ENCODE measurements around the gene SPIC.
"Not testable (repeated sequence)": the region's sequence is repeated elsewhere in the genome, so short reads cannot be mapped to it uniquely, and the experiment has no call there.

Gene SPIC

GRCh38 chr12:101474711-101475386 lies at the start of gene SPIC:
Gene SPIC (plus strand): TSS chr12:101475336. CDS start chr12:101476905, 1,569 bp downstream.
- Mint-ChIP-seq H3K9me3 (no peaks in the 10 kb centered on the region), H3K4me3 (no peak within 1 kb of the TSS), H3K36me3 (ENCODE audit: low read depth) (no peaks in the 10 kb centered on the region), H3K27ac (no peak within 1 kb of the TSS), H3K27me3 (ENCODE audit: low read depth) (peaks cover 8% of the 10 kb centered on the region), H3K4me1 (ENCODE audit: low read depth) (no peaks in the 10 kb centered on the region)

DNA sequence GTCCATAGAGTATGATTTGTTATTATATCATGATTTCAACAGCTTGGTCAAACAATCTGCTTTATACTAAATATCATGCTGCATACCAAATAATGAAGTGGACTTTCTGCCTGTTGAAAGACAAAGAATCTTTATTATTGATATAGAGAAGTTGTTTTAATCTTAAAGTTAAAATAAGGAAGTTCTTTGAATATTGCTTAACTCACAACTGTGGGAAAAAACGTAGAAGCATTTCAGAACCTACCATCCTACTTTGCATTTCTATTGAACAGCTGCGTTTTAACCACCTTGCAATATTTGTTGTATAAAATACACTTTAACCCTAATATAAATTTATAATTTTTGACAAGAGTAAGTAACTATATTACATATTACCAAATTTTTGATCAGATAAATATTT lies 44.7 kb upstream of the SPIC start:
- H3K4me1 Mint-ChIP-seq (ENCODE audit: low read depth) = no peaks in the 10 kb centered on the region
- no peaks in the 10 kb centered on the region for H3K9me3 Mint-ChIP-seq
- H3K27me3 Mint-ChIP-seq (ENCODE audit: low read depth) = peaks cover 4% of the 10 kb centered on the region
- no peak overlapping the region for H3K4me3 Mint-ChIP-seq
- no peaks in the 10 kb centered on the region for H3K36me3 Mint-ChIP-seq (ENCODE audit: low read depth)
- no peak overlapping the region for H3K27ac Mint-ChIP-seq

- H3K4me1 Mint-ChIP-seq (ENCODE audit: low read depth) = no peaks in the 10 kb centered on the region
Measured at GRCh38 chr12:101436136-101436535, 39.0 kb upstream of the SPIC start.

DNA sequence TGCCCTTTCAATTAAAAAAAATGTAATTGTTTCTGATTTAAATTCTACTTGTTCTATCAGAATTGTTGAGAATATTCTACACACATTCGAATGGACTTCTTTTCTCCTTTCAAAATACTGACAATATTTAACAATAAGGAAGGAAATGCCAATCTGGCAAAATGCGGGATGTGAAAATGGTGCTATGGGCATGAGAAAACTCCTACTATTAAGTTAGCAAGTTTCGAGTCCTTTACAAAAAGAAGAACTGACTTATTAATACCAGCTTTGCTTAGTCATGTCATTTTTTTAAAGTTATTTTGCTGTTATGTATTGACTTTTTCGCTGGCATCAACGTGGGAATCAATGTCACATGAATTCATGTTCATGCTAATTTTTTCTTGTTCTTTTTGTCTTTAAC lies 35.9 kb upstream of the SPIC start:
- no peak overlapping the region for H3K27ac Mint-ChIP-seq
- no peaks in the 10 kb centered on the region for H3K36me3 Mint-ChIP-seq (ENCODE audit: low read depth)
- no peak overlapping the region for H3K4me3 Mint-ChIP-seq
- H3K9me3 Mint-ChIP-seq = no peaks in the 10 kb centered on the region
- H3K4me1 Mint-ChIP-seq (ENCODE audit: low read depth) = no peaks in the 10 kb centered on the region
- peaks cover 3% of the 10 kb centered on the region for H3K27me3 Mint-ChIP-seq (ENCODE audit: low read depth)

More at GRCh38 chr12:101436136-101436535, 39.0 kb upstream of the SPIC start:
- Mint-ChIP-seq H3K27me3 (ENCODE audit: low read depth) (peaks cover 3% of the 10 kb centered on the region), H3K27ac (no peak overlapping the region), H3K4me3 (no peak overlapping the region), H3K9me3 (no peaks in the 10 kb centered on the region), H3K36me3 (ENCODE audit: low read depth) (no peaks in the 10 kb centered on the region)

DNA sequence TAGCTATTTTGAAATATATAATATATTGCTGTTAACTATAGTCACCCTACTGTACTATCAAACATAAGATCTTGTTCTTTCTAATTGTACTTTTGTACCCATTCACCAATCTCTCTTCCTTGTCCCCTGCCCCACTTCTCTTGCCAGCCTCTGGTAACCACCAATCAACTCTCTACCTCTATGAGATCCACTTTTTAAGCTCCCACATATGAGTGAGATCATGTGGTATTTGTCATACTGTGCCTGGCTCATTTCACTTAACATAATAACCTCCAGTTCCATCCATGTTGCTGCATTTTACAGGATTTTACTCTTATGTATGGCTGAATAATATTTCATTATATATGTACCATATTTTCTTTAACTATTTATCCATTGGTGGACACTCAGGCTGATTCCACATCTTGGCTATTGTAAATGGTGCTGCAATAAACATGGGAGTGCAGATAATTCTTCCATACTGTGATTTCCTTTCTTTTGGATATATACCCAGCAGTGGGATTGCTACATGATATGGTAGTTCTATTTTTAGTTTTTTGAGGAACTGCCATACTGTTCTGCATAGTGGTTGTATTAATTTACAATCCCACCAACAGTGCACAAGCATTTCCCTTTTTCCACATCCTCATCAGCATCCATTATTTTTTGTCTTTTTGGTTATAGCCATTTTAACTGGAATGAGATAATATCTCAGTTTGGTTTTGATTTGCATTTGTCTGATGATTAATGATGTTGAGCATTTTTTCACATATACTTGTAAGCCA lies 33.5 kb upstream of the SPIC start:
- H3K36me3 Mint-ChIP-seq (ENCODE audit: low read depth) = no peaks in the 10 kb centered on the region
- H3K27me3 Mint-ChIP-seq (ENCODE audit: low read depth) = peaks cover 3% of the 10 kb centered on the region
- H3K4me1 Mint-ChIP-seq (ENCODE audit: low read depth) = no peaks in the 10 kb centered on the region
- no peaks in the 10 kb centered on the region for H3K9me3 Mint-ChIP-seq
- H3K27ac Mint-ChIP-seq = no peak overlapping the region
- H3K4me3 Mint-ChIP-seq = no peak overlapping the region

- H3K36me3 Mint-ChIP-seq (ENCODE audit: low read depth) = no peaks in the 10 kb centered on the region
- H3K4me3 Mint-ChIP-seq = no peak overlapping the region
- peaks cover 8% of the 10 kb centered on the region for H3K4me1 Mint-ChIP-seq (ENCODE audit: low read depth)
- no peaks in the 10 kb centered on the region for H3K27me3 Mint-ChIP-seq (ENCODE audit: low read depth)
- H3K27ac Mint-ChIP-seq = no peak overlapping the region
- peaks cover 6% of the 10 kb centered on the region for H3K9me3 Mint-ChIP-seq
Measured at GRCh38 chr12:101455685-101456084, 19.5 kb upstream of the SPIC start.

DNA sequence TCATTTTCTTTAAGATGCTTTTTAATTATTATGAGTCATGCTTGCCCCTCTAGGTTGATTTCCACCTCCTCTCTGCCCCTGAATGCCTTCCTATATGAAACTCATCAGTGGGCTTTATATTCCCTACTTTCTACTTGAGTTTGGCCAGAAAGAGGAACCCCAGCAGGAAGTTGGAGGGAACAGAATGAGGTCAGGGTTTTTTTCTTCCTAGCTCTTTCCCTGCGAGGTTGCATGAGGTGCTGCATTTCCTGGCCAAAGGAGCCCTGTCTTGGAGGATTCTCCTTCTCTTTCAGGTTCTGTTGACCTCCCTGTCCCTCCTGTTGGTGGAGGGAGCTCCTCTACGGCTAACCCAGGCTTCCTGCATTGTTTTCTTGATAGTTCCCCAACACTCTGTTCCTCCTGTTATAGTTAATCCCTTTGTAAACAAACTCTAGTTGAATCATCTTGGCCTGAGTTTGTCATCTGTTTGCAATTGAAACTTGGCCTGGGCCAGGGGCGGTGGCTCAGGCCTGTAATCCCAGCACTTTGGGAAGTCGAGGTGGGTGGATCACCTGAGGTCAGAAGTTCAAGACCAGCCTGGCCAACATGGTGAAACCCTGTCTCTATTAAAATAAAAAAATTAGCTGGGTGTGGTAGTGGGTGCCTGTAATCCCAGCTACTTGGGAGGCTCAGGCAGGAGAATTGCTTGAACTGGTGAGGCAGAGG lies 15.3 kb upstream of the SPIC start:
- H3K36me3 Mint-ChIP-seq (ENCODE audit: low read depth) = no peaks in the 10 kb centered on the region
- no peaks in the 10 kb centered on the region for H3K27me3 Mint-ChIP-seq (ENCODE audit: low read depth)
- no peak overlapping the region for H3K4me3 Mint-ChIP-seq
- H3K27ac Mint-ChIP-seq = no peak overlapping the region
- peaks cover 6% of the 10 kb centered on the region for H3K9me3 Mint-ChIP-seq
- peaks cover 8% of the 10 kb centered on the region for H3K4me1 Mint-ChIP-seq (ENCODE audit: low read depth)

- no peaks in the 10 kb centered on the region for H3K9me3 Mint-ChIP-seq
- peaks cover 9% of the 10 kb centered on the region for H3K4me1 Mint-ChIP-seq (ENCODE audit: low read depth)
- H3K27ac Mint-ChIP-seq = no peak overlapping the region
- H3K27me3 Mint-ChIP-seq (ENCODE audit: low read depth) = no peaks in the 10 kb centered on the region
- no peaks in the 10 kb centered on the region for H3K36me3 Mint-ChIP-seq (ENCODE audit: low read depth)
- no peak overlapping the region for H3K4me3 Mint-ChIP-seq
Measured at GRCh38 chr12:101468948-101469347, 6.2 kb upstream of the SPIC start.

GRCh38 chr12:101470939-101471338 lies 4.2 kb upstream of the SPIC start:
- Mint-ChIP-seq H3K27me3 (ENCODE audit: low read depth) (peaks cover 8% of the 10 kb centered on the region), H3K4me3 (no peak overlapping the region), H3K9me3 (no peaks in the 10 kb centered on the region), H3K36me3 (ENCODE audit: low read depth) (no peaks in the 10 kb centered on the region), H3K4me1 (ENCODE audit: low read depth) (peaks cover 2% of the 10 kb centered on the region), H3K27ac (no peak overlapping the region)

DNA sequence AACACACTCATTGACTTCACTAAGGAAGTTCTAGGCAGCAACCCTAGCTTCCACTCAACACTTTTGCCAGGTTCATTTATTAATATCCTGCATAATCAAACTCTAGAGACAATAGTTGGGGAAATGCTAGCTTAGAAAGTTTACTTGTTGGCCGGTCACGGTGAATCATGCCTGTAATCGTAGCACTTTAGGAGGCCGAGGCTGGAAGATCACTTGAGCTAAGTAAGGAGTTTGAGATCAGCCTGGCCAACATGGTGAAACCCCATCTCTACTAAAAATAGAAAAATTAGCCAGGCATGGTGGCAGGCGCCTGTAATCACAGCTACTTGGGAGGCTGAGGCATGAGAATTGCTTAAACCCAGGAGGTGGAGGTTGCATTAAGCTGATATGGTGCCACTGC lies 3.3 kb upstream of the SPIC start:
- H3K4me3 Mint-ChIP-seq; H3K27me3 Mint-ChIP-seq (ENCODE audit: low read depth); H3K27ac Mint-ChIP-seq; H3K36me3 Mint-ChIP-seq (ENCODE audit: low read depth); H3K4me1 Mint-ChIP-seq (ENCODE audit: low read depth); H3K9me3 Mint-ChIP-seq: not testable (repeated sequence)

DNA sequence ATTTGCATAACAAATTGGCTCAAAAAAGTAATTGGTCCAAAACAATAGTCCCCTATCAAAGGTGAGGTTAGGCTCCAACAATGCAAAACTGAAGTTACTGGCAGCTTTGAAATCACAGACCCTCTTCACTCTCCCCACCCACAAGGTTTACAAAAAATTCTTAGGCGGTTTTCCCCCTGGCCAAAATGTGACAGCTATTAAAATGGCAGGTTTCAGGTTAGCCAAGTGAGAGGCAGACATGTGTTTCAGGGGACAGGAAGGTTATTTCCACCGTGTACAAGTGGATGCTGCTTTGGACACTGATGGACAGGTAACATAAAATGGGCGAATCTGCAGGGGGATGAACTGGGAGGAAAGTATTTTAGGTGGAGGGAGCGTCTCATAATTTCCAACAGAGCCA lies 888 bp upstream of the SPIC start:
- Mint-ChIP-seq H3K27me3 (ENCODE audit: low read depth) (peaks cover 8% of the 10 kb centered on the region), H3K27ac (no peak overlapping the region), H3K4me3 (no peak overlapping the region), H3K4me1 (ENCODE audit: low read depth) (no peaks in the 10 kb centered on the region), H3K36me3 (ENCODE audit: low read depth) (no peaks in the 10 kb centered on the region), H3K9me3 (no peaks in the 10 kb centered on the region)

- no peaks in the 10 kb centered on the region for H3K9me3 Mint-ChIP-seq
- H3K36me3 Mint-ChIP-seq (ENCODE audit: low read depth) = no peaks in the 10 kb centered on the region
- no peaks in the 10 kb centered on the region for H3K4me1 Mint-ChIP-seq (ENCODE audit: low read depth)
- no peak overlapping the region for H3K27ac Mint-ChIP-seq
- H3K27me3 Mint-ChIP-seq (ENCODE audit: low read depth) = peaks cover 8% of the 10 kb centered on the region
- H3K4me3 Mint-ChIP-seq = no peak overlapping the region
Measured at GRCh38 chr12:101475751-101476305, 692 bp downstream of the SPIC start.

GRCh38 chr12:101480849-101481248 lies 5.7 kb downstream of the SPIC start:
- H3K27me3 Mint-ChIP-seq (ENCODE audit: low read depth) = no peaks in the 10 kb centered on the region
- no peaks in the 10 kb centered on the region for H3K4me1 Mint-ChIP-seq (ENCODE audit: low read depth)
- no peaks in the 10 kb centered on the region for H3K36me3 Mint-ChIP-seq (ENCODE audit: low read depth)
- no peaks in the 10 kb centered on the region for H3K9me3 Mint-ChIP-seq
- no peak overlapping the region for H3K4me3 Mint-ChIP-seq
- H3K27ac Mint-ChIP-seq = no peak overlapping the region

DNA sequence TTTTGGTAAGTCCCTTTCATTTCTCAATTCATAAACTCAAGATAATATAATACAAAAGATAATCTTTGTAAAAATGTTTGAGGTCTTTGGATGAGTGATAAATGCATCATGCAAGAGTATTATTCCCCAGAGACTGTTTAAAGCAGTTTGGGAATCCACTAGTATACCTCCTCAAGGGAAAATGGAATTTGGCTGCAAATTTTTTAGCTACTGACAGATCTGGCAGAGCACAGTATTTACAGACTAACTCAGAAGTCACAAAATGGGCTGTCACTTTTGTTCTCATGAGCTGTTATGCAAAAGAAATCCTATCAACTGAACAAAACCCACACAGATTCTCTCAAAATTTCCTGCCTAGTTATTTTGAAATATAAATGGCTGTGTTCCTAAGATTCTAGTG lies 9.9 kb downstream of the SPIC start:
- no peaks in the 10 kb centered on the region for H3K36me3 Mint-ChIP-seq (ENCODE audit: low read depth)
- H3K27me3 Mint-ChIP-seq (ENCODE audit: low read depth) = no peaks in the 10 kb centered on the region
- H3K4me1 Mint-ChIP-seq (ENCODE audit: low read depth) = no peaks in the 10 kb centered on the region

DNA sequence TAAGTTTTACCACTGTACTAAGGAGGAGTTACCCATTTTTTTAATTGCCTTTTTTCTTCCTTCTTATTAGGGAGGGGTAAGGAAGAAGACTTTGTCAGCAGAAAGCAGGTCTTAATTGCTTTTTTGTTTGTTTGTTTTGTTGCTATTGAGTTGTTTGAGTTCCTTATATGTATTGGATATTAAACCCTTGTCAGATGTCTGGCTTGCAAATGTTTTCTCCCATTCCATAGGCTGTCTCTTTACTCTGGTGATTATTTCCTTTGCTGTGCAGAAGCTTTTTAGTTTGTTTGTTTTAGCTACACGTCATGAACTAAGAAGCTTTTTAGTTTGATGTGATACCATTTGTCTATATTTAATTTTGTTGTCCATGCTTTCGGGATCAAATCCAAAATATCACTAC lies 13.3 kb downstream of the SPIC start:
- Mint-ChIP-seq H3K27ac (no peak overlapping the region), H3K9me3 (no peaks in the 10 kb centered on the region), H3K36me3 (ENCODE audit: low read depth) (no peaks in the 10 kb centered on the region), H3K4me3 (no peak overlapping the region), H3K27me3 (ENCODE audit: low read depth) (no peaks in the 10 kb centered on the region), H3K4me1 (ENCODE audit: low read depth) (no peaks in the 10 kb centered on the region)

More for the DNA sequence above, 9.9 kb downstream of the SPIC start:
- Mint-ChIP-seq H3K9me3 (no peaks in the 10 kb centered on the region), H3K27ac (no peak overlapping the region), H3K4me3 (no peak overlapping the region)

All from T-helper 1 cell treated with Interleukin-12 subunit alpha and Interleukin-12 subunit beta and Interleukin-4 antibody, amounts not matched to agents 30 μg/mL and 1 μg/mL, for 36 hours (primary cell).